GM18861 (cell line): ENCODE results near the gene MPI.
"Not testable (repeated sequence)": the region's sequence is repeated elsewhere in the genome, so short reads cannot be mapped to it uniquely, and the experiment has no call there.

ENCODE experiments used
- ATAC-seq: cut with Tn5 transposase; IDR thresholded peaks from one replicate; pipeline ENCODE4 v1.9.1; 2021; ENCODE audit not compliant: unreplicated experiment

Gene MPI

GRCh38 chr15:74928771-74929198 is 38.9 kb downstream of the MPI start:
- no peak for ATAC-seq

DNA sequence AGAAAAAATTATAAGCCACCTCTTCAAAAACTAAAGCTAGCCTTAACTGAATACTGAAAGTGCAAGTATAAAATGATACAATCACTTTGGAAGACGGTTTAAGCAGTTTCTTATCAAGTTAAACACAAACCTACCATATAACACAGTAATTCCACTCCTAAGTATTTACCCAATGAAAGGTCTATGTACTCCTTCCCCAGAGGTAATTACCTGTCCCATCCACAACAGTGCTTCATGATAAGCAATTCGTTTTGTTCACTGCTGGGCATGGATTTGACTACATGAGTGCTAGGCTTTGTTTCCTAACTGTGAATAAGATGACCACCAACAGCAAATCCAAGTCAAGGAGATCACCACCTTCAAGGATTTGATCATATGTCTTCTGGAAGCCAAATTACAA is 43.7 kb downstream of the MPI start:
- ATAC-seq, result no peak

DNA sequence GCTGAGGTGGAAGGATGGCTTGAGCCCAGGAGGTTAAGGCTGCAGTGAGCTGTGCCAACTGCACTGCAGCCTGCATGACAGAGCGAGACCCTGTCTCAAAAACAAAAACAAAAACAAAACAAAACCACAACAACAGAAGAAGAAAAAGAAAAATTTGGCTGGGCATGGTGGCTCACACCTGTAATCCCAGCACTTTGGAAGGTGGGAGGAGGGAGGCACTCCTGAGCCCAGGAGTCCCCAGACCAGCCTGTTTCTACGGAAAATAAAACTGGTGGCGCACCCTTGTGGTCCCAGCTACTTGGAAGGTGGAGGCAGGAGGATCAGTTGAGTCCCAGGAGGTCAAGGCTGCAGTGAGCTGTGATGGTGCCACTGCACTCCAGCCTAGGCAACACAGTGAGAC is 45.4 kb downstream of the MPI start:
- not testable (repeated sequence) for ATAC-seq

DNA sequence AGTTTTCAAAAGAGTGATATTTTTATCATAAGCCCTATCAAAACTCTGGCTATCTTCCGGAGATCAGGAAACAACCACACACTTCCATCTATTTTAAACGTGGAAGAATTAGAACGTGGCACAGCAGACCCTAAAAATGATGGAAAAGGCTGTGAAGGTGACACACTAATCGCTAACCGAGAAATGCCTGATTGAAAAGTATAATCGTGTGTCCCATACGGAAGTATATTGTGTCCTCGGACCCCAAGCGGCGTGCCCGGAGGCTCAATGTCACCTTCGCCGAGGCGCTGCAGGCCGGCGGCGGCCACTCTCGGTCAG is 47.4 kb downstream of the MPI start:
- ATAC-seq, result no peak

- peak; percentile 80 for ATAC-seq
These were observed 47.9 kb downstream of the MPI start, which contains the start of gene COX5A for GRCh38 chr15:74937590-74938371. TSS of gene COX5A (minus strand) at chr15:74938073. CDS start at chr15:74938014, 59 bp downstream.

GRCh38 chr15:74950078-74950908 is 60.5 kb downstream of the MPI start:
- ATAC-seq, result no peak

DNA sequence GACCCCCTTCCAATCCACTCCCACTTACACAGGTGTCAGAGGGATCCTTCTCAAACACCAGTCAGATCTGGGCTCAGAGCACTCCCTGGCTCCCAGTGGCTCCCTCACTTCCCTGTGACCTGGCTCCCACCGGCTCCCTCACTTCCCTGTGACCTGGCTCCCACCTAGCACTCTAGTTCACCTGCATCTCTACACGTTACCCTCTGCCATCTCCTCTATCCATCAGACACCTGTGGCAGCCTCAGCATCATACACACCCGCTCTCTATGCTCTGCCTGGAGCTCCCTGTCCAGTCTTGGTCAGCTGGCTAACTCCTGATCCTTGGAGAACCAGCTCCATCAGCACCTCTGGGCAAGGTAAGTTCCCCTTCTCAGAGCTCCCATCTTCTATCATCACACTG is 61.2 kb downstream of the MPI start:
- ATAC-seq, result no peak
